Ishikawa (cell line): ENCODE results near the gene RNASEL.

Experiments used
- CEBPB ChIP-seq: IDR thresholded peaks from 2 replicates; pipeline ENCODE4 v1.6.1; 2012
- CREB1 ChIP-seq: IDR thresholded peaks from 2 replicates; pipeline ENCODE4 v1.6.1; 2012; ENCODE audit warnings: low read depth
- EGR1 ChIP-seq: IDR thresholded peaks from 2 replicates; pipeline ENCODE4 v1.6.1; 2012
- EP300 ChIP-seq: IDR thresholded peaks from 2 replicates; pipeline ENCODE4 v1.6.1; 2012; ENCODE audit warnings: borderline replicate concordance
- FOXM1 ChIP-seq: IDR thresholded peaks from 2 replicates; pipeline ENCODE4 v1.6.1; 2012; ENCODE audit warnings: low read depth, borderline replicate concordance
- NFIC ChIP-seq: IDR thresholded peaks from 2 replicates; pipeline ENCODE4 v1.6.1; 2012
- RAD21 ChIP-seq: IDR thresholded peaks from 2 replicates; pipeline ENCODE4 v1.6.1; 2012; ENCODE audit warnings: low read depth
- TAF1 ChIP-seq: IDR thresholded peaks from 2 replicates; pipeline ENCODE4 v1.6.1; 2012; ENCODE audit warnings: low read depth, mild to moderate bottlenecking
- TCF12 ChIP-seq: IDR thresholded peaks from 2 replicates; pipeline ENCODE4 v1.6.1; 2012; ENCODE audit warnings: low read depth
- TEAD4 ChIP-seq: IDR thresholded peaks from 2 replicates; pipeline ENCODE4 v1.6.1; 2012
- YY1 ChIP-seq: IDR thresholded peaks from 2 replicates; pipeline ENCODE4 v1.6.1; 2012; ENCODE audit warnings: low read depth
- ZBTB7A ChIP-seq: IDR thresholded peaks from 2 replicates; pipeline ENCODE4 v1.6.1; 2012; ENCODE audit warnings: low read depth
- TF ChIP-seq, protein P1 (sequence below): IDR thresholded peaks from 2 replicates; pipeline ENCODE4 v1.6.1; 2012
- TF ChIP-seq, protein P2 (sequence below): IDR thresholded peaks from 2 replicates; pipeline ENCODE4 v1.6.1; 2012
- TF ChIP-seq, protein P3 (sequence below): IDR thresholded peaks from 2 replicates; pipeline ENCODE4 v1.6.1; 2012; ENCODE audit warnings: low read depth, mild to moderate bottlenecking

Gene RNASEL, protein sequence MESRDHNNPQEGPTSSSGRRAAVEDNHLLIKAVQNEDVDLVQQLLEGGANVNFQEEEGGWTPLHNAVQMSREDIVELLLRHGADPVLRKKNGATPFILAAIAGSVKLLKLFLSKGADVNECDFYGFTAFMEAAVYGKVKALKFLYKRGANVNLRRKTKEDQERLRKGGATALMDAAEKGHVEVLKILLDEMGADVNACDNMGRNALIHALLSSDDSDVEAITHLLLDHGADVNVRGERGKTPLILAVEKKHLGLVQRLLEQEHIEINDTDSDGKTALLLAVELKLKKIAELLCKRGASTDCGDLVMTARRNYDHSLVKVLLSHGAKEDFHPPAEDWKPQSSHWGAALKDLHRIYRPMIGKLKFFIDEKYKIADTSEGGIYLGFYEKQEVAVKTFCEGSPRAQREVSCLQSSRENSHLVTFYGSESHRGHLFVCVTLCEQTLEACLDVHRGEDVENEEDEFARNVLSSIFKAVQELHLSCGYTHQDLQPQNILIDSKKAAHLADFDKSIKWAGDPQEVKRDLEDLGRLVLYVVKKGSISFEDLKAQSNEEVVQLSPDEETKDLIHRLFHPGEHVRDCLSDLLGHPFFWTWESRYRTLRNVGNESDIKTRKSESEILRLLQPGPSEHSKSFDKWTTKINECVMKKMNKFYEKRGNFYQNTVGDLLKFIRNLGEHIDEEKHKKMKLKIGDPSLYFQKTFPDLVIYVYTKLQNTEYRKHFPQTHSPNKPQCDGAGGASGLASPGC

DNA sequence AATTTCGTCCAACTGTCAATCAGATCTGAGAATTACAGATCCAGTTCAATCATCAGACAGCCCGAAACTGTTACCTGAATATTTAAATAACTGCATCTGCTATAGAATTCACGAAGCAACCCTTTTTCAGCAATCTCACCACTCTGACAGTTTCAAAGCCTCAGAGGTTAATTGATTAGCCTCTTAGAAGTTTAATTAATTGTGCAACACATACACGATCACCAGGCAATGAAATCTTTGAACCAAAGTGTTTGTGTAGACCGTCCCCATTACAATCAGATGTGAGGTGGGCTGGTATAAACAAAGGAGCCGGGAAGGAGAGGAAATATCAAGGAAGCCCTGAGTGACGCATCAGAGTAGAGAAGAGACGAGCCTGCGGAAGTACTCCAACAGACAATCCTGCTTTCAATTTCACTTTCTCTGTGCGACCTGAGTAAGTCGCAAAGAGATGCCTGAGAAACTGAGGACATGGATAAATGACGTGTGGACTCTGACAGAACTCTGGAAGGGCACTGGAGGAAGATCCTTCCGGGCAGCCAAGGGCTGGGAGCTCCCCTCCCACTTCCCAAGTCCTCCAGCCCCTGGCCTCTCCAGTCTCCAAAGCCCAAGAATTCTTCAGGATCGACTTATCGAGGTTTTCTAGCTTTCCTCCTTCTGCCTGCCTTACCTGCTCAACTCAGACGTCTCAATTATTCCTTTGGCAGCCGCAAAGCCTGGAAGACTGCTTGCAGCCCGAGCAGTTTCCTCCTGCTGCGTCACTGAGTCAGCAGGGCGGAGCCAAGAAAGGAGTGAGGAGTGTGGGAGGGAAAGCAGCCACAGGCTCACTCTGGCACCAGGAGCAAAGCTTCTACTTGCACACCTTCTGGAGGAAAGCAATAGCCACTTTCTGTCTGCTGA, at the start of gene RNASEL:
RNASEL (minus strand) TSS at position 757 of the 897 bp plus-strand sequence. CDS start 2,450 bp downstream, outside the sequence.
- no peak for TF ChIP-seq EP300
- TF ChIP-seq, protein P1, sequence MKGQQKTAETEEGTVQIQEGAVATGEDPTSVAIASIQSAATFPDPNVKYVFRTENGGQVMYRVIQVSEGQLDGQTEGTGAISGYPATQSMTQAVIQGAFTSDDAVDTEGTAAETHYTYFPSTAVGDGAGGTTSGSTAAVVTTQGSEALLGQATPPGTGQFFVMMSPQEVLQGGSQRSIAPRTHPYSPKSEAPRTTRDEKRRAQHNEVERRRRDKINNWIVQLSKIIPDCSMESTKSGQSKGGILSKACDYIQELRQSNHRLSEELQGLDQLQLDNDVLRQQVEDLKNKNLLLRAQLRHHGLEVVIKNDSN = no peak
- TF ChIP-seq, protein P2, sequence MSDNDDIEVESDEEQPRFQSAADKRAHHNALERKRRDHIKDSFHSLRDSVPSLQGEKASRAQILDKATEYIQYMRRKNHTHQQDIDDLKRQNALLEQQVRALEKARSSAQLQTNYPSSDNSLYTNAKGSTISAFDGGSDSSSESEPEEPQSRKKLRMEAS = no peak
- TF ChIP-seq, protein P3, sequence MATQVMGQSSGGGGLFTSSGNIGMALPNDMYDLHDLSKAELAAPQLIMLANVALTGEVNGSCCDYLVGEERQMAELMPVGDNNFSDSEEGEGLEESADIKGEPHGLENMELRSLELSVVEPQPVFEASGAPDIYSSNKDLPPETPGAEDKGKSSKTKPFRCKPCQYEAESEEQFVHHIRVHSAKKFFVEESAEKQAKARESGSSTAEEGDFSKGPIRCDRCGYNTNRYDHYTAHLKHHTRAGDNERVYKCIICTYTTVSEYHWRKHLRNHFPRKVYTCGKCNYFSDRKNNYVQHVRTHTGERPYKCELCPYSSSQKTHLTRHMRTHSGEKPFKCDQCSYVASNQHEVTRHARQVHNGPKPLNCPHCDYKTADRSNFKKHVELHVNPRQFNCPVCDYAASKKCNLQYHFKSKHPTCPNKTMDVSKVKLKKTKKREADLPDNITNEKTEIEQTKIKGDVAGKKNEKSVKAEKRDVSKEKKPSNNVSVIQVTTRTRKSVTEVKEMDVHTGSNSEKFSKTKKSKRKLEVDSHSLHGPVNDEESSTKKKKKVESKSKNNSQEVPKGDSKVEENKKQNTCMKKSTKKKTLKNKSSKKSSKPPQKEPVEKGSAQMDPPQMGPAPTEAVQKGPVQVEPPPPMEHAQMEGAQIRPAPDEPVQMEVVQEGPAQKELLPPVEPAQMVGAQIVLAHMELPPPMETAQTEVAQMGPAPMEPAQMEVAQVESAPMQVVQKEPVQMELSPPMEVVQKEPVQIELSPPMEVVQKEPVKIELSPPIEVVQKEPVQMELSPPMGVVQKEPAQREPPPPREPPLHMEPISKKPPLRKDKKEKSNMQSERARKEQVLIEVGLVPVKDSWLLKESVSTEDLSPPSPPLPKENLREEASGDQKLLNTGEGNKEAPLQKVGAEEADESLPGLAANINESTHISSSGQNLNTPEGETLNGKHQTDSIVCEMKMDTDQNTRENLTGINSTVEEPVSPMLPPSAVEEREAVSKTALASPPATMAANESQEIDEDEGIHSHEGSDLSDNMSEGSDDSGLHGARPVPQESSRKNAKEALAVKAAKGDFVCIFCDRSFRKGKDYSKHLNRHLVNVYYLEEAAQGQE = no peak
- no peak for TF ChIP-seq TCF12
- TF ChIP-seq EGR1 = no peak

DNA sequence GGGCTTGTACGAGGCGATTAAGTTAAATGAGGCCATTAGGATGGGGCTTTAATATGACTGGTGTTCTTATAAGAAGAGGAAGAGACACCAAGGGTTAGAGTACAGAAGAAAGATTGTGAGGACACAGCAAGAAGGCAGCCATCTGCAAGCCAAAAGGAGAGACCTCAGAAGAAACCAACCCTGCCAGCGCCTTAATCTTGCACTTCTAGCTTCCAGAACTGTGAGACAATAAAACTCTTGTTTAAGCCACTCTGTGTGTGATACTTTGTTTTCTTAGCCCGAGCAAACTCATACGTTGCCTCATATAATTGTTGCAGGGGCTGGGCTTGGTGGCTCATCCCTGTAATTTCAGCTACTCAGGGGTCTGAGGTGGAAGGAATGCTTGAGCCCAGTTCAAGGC, 48.7 kb upstream of the RNASEL start:
- TF ChIP-seq FOXM1 (no peak), ZBTB7A (no peak), EGR1 (no peak), TCF12 (no peak), RAD21 (no peak), EP300 (no peak)
- TF ChIP-seq, protein P3 = no peak
- TF ChIP-seq, protein P2 = no peak

DNA sequence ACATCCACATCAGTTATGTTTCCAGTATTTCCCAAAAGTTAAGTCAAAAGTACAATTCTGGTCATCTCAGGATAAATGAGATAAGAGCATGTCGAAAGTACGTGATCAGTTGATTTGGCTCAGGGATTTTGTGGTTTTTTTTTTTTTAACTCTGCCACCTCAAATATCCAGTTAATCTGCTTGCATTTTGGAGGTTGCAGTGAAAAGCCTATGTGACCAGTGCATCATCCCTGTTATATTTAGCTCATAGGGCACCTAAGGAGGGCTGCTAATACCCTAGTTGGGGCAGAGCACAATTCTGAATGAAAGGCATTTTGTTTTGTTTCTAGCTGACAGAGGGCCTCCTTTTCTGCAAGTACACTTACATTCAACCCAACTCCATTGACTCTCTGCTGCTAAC, 46.8 kb upstream of the RNASEL start:
- TF ChIP-seq YY1 (no peak), NFIC (no peak)

DNA sequence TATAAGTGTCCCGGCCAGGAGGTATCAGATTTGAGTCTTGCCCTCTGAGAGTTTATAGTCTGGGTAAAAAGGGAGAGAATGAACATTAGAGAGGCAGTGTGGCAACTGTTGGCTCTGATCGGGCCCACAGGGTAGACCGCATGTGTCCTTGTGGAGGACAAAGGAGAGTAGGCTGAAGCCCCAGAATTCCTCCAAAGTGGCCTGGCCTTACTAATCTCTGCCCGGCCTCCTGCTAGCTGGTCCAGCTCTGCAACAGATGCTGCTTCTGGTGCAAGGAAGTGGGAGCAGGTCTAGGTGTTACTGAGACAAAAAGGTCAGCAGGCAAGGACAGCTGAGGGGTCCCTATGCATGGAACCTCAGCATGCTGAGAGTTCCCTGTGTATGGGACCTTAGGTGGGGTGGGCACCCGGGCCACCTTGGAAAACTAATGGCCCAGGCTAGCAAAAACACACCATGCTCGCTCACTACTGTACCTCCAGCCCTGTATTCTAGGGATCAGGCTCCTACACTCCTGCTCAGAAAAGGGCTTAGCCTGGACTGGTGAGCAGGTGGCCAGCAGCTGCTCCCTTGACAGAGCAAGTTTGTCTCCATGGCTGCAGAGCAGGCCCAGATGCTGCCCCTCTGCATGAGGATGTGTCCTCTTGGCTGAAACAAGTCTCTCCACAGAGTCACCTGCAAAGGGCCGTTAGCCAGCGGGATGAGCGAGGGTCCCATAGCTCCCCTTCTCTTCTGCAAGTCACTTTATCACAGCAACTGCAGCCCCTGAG, 45.4 kb upstream of the RNASEL start:
- TF ChIP-seq TAF1 (no peak), NFIC (no peak), ZBTB7A (no peak), FOXM1 (no peak)

DNA sequence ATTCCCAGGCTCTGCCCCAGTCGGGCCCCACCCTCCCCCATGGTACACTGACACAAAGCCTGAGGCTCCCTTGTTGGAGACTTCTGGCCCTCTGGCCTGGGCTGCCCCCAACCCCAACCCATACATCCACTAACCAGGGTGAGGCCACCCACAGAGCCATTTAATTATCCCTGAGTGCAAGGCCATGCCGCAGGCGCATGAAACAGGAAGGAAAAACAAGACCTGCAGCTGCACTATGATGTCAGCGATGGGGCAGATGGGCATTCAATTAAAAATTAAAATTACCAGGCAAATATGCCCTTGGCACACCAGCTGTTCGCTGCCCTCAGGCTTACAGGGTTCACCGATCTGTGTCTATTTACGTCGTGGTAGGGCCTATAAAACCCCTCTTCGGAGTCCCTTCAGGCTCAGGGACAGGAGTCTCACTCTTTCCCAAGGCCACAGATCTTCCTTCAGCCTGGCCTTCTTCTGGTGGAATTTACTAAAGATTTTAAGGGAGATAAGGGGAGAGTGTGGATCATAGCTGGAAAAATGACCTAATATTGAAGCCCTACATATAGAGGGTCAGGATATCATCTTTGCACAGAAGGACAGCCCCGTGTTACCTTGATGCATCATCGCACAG, 44.7 kb upstream of the RNASEL start:
- TF ChIP-seq, protein P2 = no peak
- TF ChIP-seq TAF1 (no peak), FOXM1 (no peak), YY1 (no peak), TEAD4 (no peak), ZBTB7A (no peak), TCF12 (no peak), EGR1 (no peak), EP300 (no peak), CREB1 (no peak), CEBPB (no peak), NFIC (no peak), RAD21 (no peak)
- TF ChIP-seq, protein P1 = no peak
- TF ChIP-seq, protein P3 = no peak
